ENCODE results near the gene MALAT1. TPM values are rescaled to one million over a fixed set of nuclear protein-coding genes. Genes with fewer than 3 reads are reported as not detected.

The MALAT1 gene
- total and polyA plus RNA-seq, 2 of the 13 experiments (the other 11 are each of a cell fraction or from before 2014, with no cell fraction given) = 143 to 1,237 TPM

- TF ChIP-seq HMGXB4 (CRISPR knock-in tag; IDR thresholded peaks at IDR 0.05; ENCODE audit: borderline replicate concordance in 1 of 2, low read depth in 1 of 2) (0 out of 4 replicates have a peak, but pooled peaks have one; percentile 34 to 42), BCL6 (CRISPR knock-in tag; IDR thresholded peaks at IDR 0.05) (peak; percentile 87), ELF1 (CRISPR knock-in tag; IDR thresholded peaks at IDR 0.05) (peak; percentile 34; the same call in 1 of the 2 replicates), POGK (CRISPR knock-in tag; conservative IDR thresholded peaks at IDR 0.05) (no peak), REPIN1 (CRISPR knock-in tag; IDR thresholded peaks at IDR 0.05; ENCODE audit: borderline replicate concordance, low read depth) (0 out of 2 replicates have a peak, but pooled peaks have one; percentile 64), SMC3 (IDR thresholded peaks at IDR 0.05; ENCODE audit: low read length) (peak; percentile 23; the same call in 1 of the 2 replicates), HIC2 (CRISPR knock-in tag; IDR thresholded peaks at IDR 0.05; ENCODE audit: low read depth) (peak; percentile 85), NCOA2 (CRISPR knock-in tag; IDR thresholded peaks at IDR 0.05) (no peak)
- TF ChIP-seq, protein P1, sequence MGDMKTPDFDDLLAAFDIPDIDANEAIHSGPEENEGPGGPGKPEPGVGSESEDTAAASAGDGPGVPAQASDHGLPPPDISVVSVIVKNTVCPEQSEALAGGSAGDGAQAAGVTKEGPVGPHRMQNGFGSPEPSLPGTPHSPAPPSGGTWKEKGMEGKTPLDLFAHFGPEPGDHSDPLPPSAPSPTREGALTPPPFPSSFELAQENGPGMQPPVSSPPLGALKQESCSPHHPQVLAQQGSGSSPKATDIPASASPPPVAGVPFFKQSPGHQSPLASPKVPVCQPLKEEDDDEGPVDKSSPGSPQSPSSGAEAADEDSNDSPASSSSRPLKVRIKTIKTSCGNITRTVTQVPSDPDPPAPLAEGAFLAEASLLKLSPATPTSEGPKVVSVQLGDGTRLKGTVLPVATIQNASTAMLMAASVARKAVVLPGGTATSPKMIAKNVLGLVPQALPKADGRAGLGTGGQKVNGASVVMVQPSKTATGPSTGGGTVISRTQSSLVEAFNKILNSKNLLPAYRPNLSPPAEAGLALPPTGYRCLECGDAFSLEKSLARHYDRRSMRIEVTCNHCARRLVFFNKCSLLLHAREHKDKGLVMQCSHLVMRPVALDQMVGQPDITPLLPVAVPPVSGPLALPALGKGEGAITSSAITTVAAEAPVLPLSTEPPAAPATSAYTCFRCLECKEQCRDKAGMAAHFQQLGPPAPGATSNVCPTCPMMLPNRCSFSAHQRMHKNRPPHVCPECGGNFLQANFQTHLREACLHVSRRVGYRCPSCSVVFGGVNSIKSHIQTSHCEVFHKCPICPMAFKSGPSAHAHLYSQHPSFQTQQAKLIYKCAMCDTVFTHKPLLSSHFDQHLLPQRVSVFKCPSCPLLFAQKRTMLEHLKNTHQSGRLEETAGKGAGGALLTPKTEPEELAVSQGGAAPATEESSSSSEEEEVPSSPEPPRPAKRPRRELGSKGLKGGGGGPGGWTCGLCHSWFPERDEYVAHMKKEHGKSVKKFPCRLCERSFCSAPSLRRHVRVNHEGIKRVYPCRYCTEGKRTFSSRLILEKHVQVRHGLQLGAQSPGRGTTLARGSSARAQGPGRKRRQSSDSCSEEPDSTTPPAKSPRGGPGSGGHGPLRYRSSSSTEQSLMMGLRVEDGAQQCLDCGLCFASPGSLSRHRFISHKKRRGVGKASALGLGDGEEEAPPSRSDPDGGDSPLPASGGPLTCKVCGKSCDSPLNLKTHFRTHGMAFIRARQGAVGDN (CRISPR knock-in tag; IDR thresholded peaks at IDR 0.05) = peak; percentile 75
Observed at GRCh38 chr11:65551572-65552387, 52.9 kb downstream of the MALAT1 start (continued).

Data from HepG2 (cell line).